Naive B cell (primary cell): ENCODE results near the gene DPP7. TPM values are rescaled to one million over a fixed set of nuclear protein-coding genes. Genes with fewer than 3 reads are reported as not detected.

Experiments used
- ATAC-seq, 2 donors: fragments of 150-1000 bp; cut with Tn5 transposase; 2 replicates each; pipeline ENCODE4 v1.10.0; 2021; ENCODE audit warnings: low read depth in 2 of 2, mild to moderate bottlenecking in 2 of 2, moderate library complexity in 2 of 2
- DNase-seq: peaks from one replicate; pipeline ENCODE4 v3.0.0; 2022
- H3K27ac Mint-ChIP-seq, 6 donors: one replicate each; pipeline ENCODE4 v1.8.0; 2020 to 2022; ENCODE audit warnings: mild to moderate bottlenecking in 6 of 6, mixed read lengths in 6 of 6, moderate library complexity in 5 of 6, inconsistent platforms in 2 of 6
- H3K27me3 Mint-ChIP-seq, 3 donors: one replicate each; pipeline ENCODE4 v1.8.0; 2021 to 2022; ENCODE audit warnings: mixed read lengths in 3 of 3, mild to moderate bottlenecking in 1 of 3
- H3K36me3 Mint-ChIP-seq, 2 donors: one replicate each; pipeline ENCODE4 v1.8.0; 2020 to 2022; ENCODE audit warnings: mixed read lengths in 2 of 2, inconsistent platforms in 1 of 2, mild to moderate bottlenecking in 1 of 2
- H3K4me1 Mint-ChIP-seq, 3 donors: one replicate each; pipeline ENCODE4 v1.8.0; 2020 to 2022; ENCODE audit warnings: mixed read lengths in 3 of 3, inconsistent platforms in 1 of 3, mild to moderate bottlenecking in 1 of 3, moderate library complexity in 1 of 3
- H3K4me3 Mint-ChIP-seq, 8 donors: one replicate each; pipeline ENCODE4 v1.8.0; 2020 to 2022; ENCODE audit warnings: mild to moderate bottlenecking in 8 of 8, mixed read lengths in 8 of 8, moderate library complexity in 8 of 8, inconsistent platforms in 2 of 8
- H3K9me3 Mint-ChIP-seq, 7 donors: one replicate each; pipeline ENCODE4 v1.8.0; 2020 to 2022; ENCODE audit warnings: mixed read lengths in 7 of 7, mild to moderate bottlenecking in 5 of 7, inconsistent platforms in 2 of 7, moderate library complexity in 1 of 7
- polyA plus RNA-seq, 6 donors: library from polyadenylated mRNA; unstranded; fragments of 300-500 nt; fragmentation: Illumina TruSeq; gene quantifications; one replicate each; pipeline ENCODE4 v1.2.3, GENCODE V29; 2021; ENCODE audit warnings: low read depth in 6 of 6

Gene DPP7
- polyA plus RNA-seq, 6 donors from 2014 or later, result 71.5 to 142 (median 102) TPM

GRCh38 chr9:137079401-137079787 is 35.1 kb downstream of the DPP7 start:
- ATAC-seq, result no peak
- Mint-ChIP-seq H3K4me3 (peak overlapping the region in 6 of 8 donors; percentile 22 to 84 (median 72)), H3K4me1 (peaks cover 7 to 12% (median 10%) of the 10 kb centered on the region in 3 donors), H3K27me3 (no peaks in the 10 kb centered on the region), H3K9me3 (no peaks in the 10 kb centered on the region), H3K36me3 (no peaks in the 10 kb centered on the region), H3K27ac (peak overlapping the region in 2 of 6 donors; percentile 32 to 79)
- DNase-seq, result no peak

- ATAC-seq (no peak), DNase-seq (no peak)
- H3K4me1 Mint-ChIP-seq, result peaks cover 7 to 11% (median 10%) of the 10 kb centered on the region in 3 donors
- H3K27me3 Mint-ChIP-seq, result no peaks in the 10 kb centered on the region
- H3K9me3 Mint-ChIP-seq, result no peaks in the 10 kb centered on the region
- no peaks in the 10 kb centered on the region for H3K36me3 Mint-ChIP-seq
- peak overlapping the region in 7 of 8 donors; percentile 56 to 91 (median 72) for H3K4me3 Mint-ChIP-seq
- H3K27ac Mint-ChIP-seq, result peak overlapping the region in 2 of 6 donors; percentile 88 to 89
These were observed 35.7 kb downstream of the DPP7 start for GRCh38 chr9:137078701-137079400.

- DNase-seq (peak; percentile 57), ATAC-seq (peak; percentile 48 to 56)
- peak overlapping the region in 5 of 6 donors; percentile 56 to 89 (median 80) for H3K27ac Mint-ChIP-seq
- no peaks in the 10 kb centered on the region for H3K9me3 Mint-ChIP-seq
- H3K36me3 Mint-ChIP-seq, result no peaks in the 10 kb centered on the region
- H3K4me1 Mint-ChIP-seq, result peaks cover 4 to 7% (median 4%) of the 10 kb centered on the region in 3 donors
- no peaks in the 10 kb centered on the region for H3K27me3 Mint-ChIP-seq
- peak overlapping the region; percentile 72 to 91 (median 78) for H3K4me3 Mint-ChIP-seq
These were observed 36.5 kb downstream of the DPP7 start for GRCh38 chr9:137077758-137078693.

- H3K36me3 Mint-ChIP-seq, result no peaks in the 10 kb centered on the region
- peaks cover 0 to 5% (median 4%) of the 10 kb centered on the region in 3 donors for H3K4me1 Mint-ChIP-seq
- ATAC-seq, result peak; percentile 71 to 72
- DNase-seq, result peak; percentile 70
- H3K27ac Mint-ChIP-seq, result peak within 1 kb of the TSS; percentile 51 to 88 (median 76)
- peak within 1 kb of the TSS; percentile 72 to 93 (median 81) for H3K4me3 Mint-ChIP-seq
- H3K27me3 Mint-ChIP-seq, result no peaks in the 10 kb centered on the region
- H3K9me3 Mint-ChIP-seq, result no peaks in the 10 kb centered on the region
These were observed 37.4 kb downstream of the DPP7 start, which contains the start of gene UAP1L1 for GRCh38 chr9:137077010-137077747. Gene UAP1L1 (plus strand): TSS chr9:137077517. CDS start chr9:137077533, 16 bp downstream.

- Mint-ChIP-seq H3K9me3 (no peaks in the 10 kb centered on the region), H3K27me3 (no peaks in the 10 kb centered on the region), H3K4me1 (peaks cover 0 to 8% (median 7%) of the 10 kb centered on the region in 3 donors), H3K27ac (peak overlapping the region in 2 of 6 donors; percentile 74 to 77), H3K4me3 (peak overlapping the region; percentile 60 to 93 (median 74)), H3K36me3 (no peaks in the 10 kb centered on the region)
- no peak for ATAC-seq
- no peak for DNase-seq
These were observed 37.9 kb downstream of the DPP7 start for GRCh38 chr9:137076636-137077009.

- Mint-ChIP-seq H3K9me3 (no peaks in the 10 kb centered on the region), H3K27me3 (no peaks in the 10 kb centered on the region), H3K27ac (peak overlapping the region in 3 of 6 donors; percentile 51 to 87 (median 53)), H3K4me1 (peaks cover 13 to 16% (median 14%) of the 10 kb centered on the region in 3 donors), H3K36me3 (no peaks in the 10 kb centered on the region), H3K4me3 (peak overlapping the region in 3 of 8 donors; percentile 21 to 70 (median 59))
- no peak for DNase-seq
- no peak for ATAC-seq
These were observed 39.2 kb downstream of the DPP7 start for GRCh38 chr9:137075275-137075775.

GRCh38 chr9:137074657-137075274 is 39.8 kb downstream of the DPP7 start:
- H3K36me3 Mint-ChIP-seq, result no peaks in the 10 kb centered on the region
- DNase-seq (no peak), ATAC-seq (no peak)
- peak overlapping the region in 3 of 6 donors; percentile 51 to 94 (median 87) for H3K27ac Mint-ChIP-seq
- H3K4me1 Mint-ChIP-seq, result peaks cover 13 to 14% (median 13%) of the 10 kb centered on the region in 3 donors
- no peaks in the 10 kb centered on the region for H3K9me3 Mint-ChIP-seq
- H3K27me3 Mint-ChIP-seq, result no peaks in the 10 kb centered on the region
- H3K4me3 Mint-ChIP-seq, result peak overlapping the region in 4 of 8 donors; percentile 1 to 70 (median 30)

GRCh38 chr9:137073992-137074399 is 40.5 kb downstream of the DPP7 start:
- ATAC-seq (no peak), DNase-seq (no peak)
- no peaks in the 10 kb centered on the region for H3K9me3 Mint-ChIP-seq
- no peaks in the 10 kb centered on the region for H3K27me3 Mint-ChIP-seq
- H3K27ac Mint-ChIP-seq, result no peak overlapping the region
- H3K4me3 Mint-ChIP-seq, result peak overlapping the region in 2 of 8 donors; percentile 36 to 47
- peaks cover 12 to 14% (median 13%) of the 10 kb centered on the region in 3 donors for H3K4me1 Mint-ChIP-seq
- H3K36me3 Mint-ChIP-seq, result no peaks in the 10 kb centered on the region

- H3K27me3 Mint-ChIP-seq, result peaks cover 0 to 5% (median 0%) of the 10 kb centered on the region in 3 donors
- H3K27ac Mint-ChIP-seq, result peak overlapping the region in 4 of 6 donors; percentile 33 to 96 (median 75)
- no peaks in the 10 kb centered on the region for H3K36me3 Mint-ChIP-seq
- H3K4me1 Mint-ChIP-seq, result peaks cover 17 to 20% (median 19%) of the 10 kb centered on the region in 3 donors
- ATAC-seq (no peak), DNase-seq (no peak)
- no peaks in the 10 kb centered on the region for H3K9me3 Mint-ChIP-seq
- H3K4me3 Mint-ChIP-seq, result peak overlapping the region; percentile 71 to 89 (median 83)
These were observed 43.3 kb downstream of the DPP7 start for GRCh38 chr9:137071282-137071681.

- Mint-ChIP-seq H3K36me3 (no peaks in the 10 kb centered on the region), H3K9me3 (no peaks in the 10 kb centered on the region), H3K4me1 (peaks cover 17 to 20% (median 19%) of the 10 kb centered on the region in 3 donors), H3K4me3 (peak overlapping the region; percentile 71 to 89 (median 84)), H3K27me3 (peaks cover 0 to 5% (median 0%) of the 10 kb centered on the region in 3 donors), H3K27ac (peak overlapping the region in 4 of 6 donors; percentile 38 to 96 (median 75))
- no peak for DNase-seq
- ATAC-seq, result no peak
These were observed 43.6 kb downstream of the DPP7 start for GRCh38 chr9:137070906-137071275.

- H3K4me3 Mint-ChIP-seq, result peak within 1 kb of the TSS; percentile 71 to 89 (median 84)
- DNase-seq (peak; percentile 89), ATAC-seq (peak; percentile 83 to 89)
- peaks cover 0 to 5% (median 0%) of the 10 kb centered on the region in 3 donors for H3K27me3 Mint-ChIP-seq
- H3K27ac Mint-ChIP-seq, result peak within 1 kb of the TSS in 5 of 6 donors; percentile 33 to 96 (median 58)
- peaks cover 17 to 20% (median 19%) of the 10 kb centered on the region in 3 donors for H3K4me1 Mint-ChIP-seq
- H3K36me3 Mint-ChIP-seq, result no peaks in the 10 kb centered on the region
- H3K9me3 Mint-ChIP-seq, result no peaks in the 10 kb centered on the region
These were observed 44.2 kb downstream of the DPP7 start, which contains the start of gene SAPCD2 for GRCh38 chr9:137070201-137070905. Gene SAPCD2 (minus strand): TSS chr9:137070557. CDS start chr9:137070460, 97 bp downstream.
